NB4 (cell line): ENCODE data around the gene SPATS2.

ENCODE experiments used
- POLR2A ChIP-seq: IDR thresholded peaks from 2 replicates; pipeline ENCODE4 v1.6.1; 2011; ENCODE audit warnings: mild to moderate bottlenecking; ENCODE audit not compliant: insufficient read length; ENCODE audit errors: extremely low read depth
- TF ChIP-seq, protein P1 (sequence below): IDR thresholded peaks from one replicate; pipeline ENCODE4 v1.5.1; 2012; ENCODE audit warnings: low read depth, low read length

DNA sequence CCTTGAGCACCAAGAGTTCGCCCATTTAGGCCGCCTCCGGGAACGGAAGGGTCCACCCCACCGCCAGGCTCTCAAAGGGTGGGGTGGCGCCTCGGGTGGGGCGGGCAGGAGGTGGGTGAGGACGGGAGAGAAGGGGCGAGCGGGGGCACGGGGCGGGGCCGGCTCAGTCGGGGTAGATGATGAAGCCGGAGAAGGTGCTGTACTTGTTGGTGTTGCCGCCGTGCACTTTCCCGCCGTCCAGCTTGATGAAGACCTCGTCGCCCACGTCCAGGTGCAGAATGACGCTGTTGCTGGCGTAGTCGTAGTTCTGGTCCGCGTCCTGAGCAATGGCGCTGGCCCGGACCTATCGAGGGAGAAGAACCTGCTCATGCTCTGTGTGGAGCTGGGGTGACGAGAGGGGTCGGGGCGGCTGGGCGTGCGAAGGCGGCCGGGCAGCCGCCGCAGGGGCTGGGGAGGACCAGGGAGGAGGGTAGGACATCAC lies 34.3 kb upstream of the SPATS2 start:
- TF ChIP-seq, protein P1, sequence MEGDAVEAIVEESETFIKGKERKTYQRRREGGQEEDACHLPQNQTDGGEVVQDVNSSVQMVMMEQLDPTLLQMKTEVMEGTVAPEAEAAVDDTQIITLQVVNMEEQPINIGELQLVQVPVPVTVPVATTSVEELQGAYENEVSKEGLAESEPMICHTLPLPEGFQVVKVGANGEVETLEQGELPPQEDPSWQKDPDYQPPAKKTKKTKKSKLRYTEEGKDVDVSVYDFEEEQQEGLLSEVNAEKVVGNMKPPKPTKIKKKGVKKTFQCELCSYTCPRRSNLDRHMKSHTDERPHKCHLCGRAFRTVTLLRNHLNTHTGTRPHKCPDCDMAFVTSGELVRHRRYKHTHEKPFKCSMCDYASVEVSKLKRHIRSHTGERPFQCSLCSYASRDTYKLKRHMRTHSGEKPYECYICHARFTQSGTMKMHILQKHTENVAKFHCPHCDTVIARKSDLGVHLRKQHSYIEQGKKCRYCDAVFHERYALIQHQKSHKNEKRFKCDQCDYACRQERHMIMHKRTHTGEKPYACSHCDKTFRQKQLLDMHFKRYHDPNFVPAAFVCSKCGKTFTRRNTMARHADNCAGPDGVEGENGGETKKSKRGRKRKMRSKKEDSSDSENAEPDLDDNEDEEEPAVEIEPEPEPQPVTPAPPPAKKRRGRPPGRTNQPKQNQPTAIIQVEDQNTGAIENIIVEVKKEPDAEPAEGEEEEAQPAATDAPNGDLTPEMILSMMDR: no peak
- TF ChIP-seq POLR2A: no peak
